NCI-H82 treated with DMSO at 0.1 percent for 48 hours (cell line): ENCODE data around the gene CDK18.
A peak's percentile ranks its signal among the peaks of the same experiment; 100 is the strongest.

ENCODE experiments used
- DNase-seq: peaks from one replicate; lab custom pipeline; 2025; ENCODE audit not compliant: unreplicated experiment; lab: John Stamatoyannopoulos, UW

The CDK18 gene

GRCh38 chr1:205568135-205568468 lies 63.6 kb downstream of the CDK18 start:
- no peak for DNase-seq

GRCh38 chr1:205568469-205569361 lies 64.2 kb downstream of the CDK18 start:
- DNase-seq, result no peak

GRCh38 chr1:205569411-205570172 lies 65.1 kb downstream of the CDK18 start:
- no peak for DNase-seq

- DNase-seq, result no peak
Observed at GRCh38 chr1:205570173-205570501, 65.7 kb downstream of the CDK18 start.

GRCh38 chr1:205570796-205571537 lies 66.5 kb downstream of the CDK18 start:
- DNase-seq, result no peak

GRCh38 chr1:205571747-205572146 lies 67.3 kb downstream of the CDK18 start:
- peak; percentile 91 for DNase-seq

- no peak for DNase-seq
Observed at GRCh38 chr1:205572421-205572820, 68.0 kb downstream of the CDK18 start.

GRCh38 chr1:205575294-205575885 lies 70.9 kb downstream of the CDK18 start:
- no peak for DNase-seq

- DNase-seq, result no peak
Observed at GRCh38 chr1:205576011-205576410, 71.5 kb downstream of the CDK18 start.

GRCh38 chr1:205576805-205577761 lies 72.6 kb downstream of the CDK18 start:
- no peak for DNase-seq

- no peak for DNase-seq
Observed at GRCh38 chr1:205577874-205578658, 73.6 kb downstream of the CDK18 start.

- DNase-seq, result no peak
Observed at GRCh38 chr1:205578780-205579571, 74.5 kb downstream of the CDK18 start.

GRCh38 chr1:205579711-205580110 lies 75.2 kb downstream of the CDK18 start:
- no peak for DNase-seq

- DNase-seq, result no peak
Observed at GRCh38 chr1:205580140-205580922, 75.9 kb downstream of the CDK18 start.

GRCh38 chr1:205580923-205581180 lies 76.4 kb downstream of the CDK18 start:
- DNase-seq, result no peak

- no peak for DNase-seq
Observed at GRCh38 chr1:205581321-205581980, 77.0 kb downstream of the CDK18 start.

- DNase-seq, result no peak
Observed at GRCh38 chr1:205582046-205582445, 77.6 kb downstream of the CDK18 start.
